GM20000 (cell line): ENCODE results near the gene MTREX.

Source experiments
- DNase-seq: peaks from one replicate; pipeline ENCODE4 v3.0.0; 2012; ENCODE audit warnings: low spot score
- TF ChIP-seq, protein P1 (sequence below): IDR thresholded peaks from 2 replicates; pipeline ENCODE4 v1.5.1; 2012; ENCODE audit warnings: mild to moderate bottlenecking, control low read depth; ENCODE audit errors: extremely low read depth, missing control alignments

MTREX gene

GRCh38 chr5:55294935-55295334, 12.9 kb upstream of the MTREX start:
- DNase-seq: no peak
- TF ChIP-seq, protein P1, sequence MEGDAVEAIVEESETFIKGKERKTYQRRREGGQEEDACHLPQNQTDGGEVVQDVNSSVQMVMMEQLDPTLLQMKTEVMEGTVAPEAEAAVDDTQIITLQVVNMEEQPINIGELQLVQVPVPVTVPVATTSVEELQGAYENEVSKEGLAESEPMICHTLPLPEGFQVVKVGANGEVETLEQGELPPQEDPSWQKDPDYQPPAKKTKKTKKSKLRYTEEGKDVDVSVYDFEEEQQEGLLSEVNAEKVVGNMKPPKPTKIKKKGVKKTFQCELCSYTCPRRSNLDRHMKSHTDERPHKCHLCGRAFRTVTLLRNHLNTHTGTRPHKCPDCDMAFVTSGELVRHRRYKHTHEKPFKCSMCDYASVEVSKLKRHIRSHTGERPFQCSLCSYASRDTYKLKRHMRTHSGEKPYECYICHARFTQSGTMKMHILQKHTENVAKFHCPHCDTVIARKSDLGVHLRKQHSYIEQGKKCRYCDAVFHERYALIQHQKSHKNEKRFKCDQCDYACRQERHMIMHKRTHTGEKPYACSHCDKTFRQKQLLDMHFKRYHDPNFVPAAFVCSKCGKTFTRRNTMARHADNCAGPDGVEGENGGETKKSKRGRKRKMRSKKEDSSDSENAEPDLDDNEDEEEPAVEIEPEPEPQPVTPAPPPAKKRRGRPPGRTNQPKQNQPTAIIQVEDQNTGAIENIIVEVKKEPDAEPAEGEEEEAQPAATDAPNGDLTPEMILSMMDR: no peak

DNA sequence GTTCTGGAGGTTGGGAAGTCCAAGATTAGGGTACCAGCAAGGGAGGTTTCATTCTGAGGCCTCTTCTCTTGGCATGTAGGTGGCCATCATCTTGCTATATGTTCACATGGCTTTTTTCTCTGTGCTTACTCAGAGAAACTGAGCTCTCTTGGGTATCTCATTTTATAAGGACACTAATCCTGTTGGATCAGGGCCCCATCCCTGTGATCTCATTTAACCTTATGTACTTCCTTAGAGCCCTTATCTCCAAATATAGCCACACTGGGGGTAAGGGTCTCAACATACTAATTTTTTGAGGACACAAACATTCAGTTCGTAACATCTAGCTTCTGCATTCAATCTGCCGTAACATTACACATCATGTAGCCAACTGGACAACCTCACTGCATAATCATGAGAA, 6.9 kb upstream of the MTREX start:
- no peak for DNase-seq
- TF ChIP-seq, protein P1: no peak

- TF ChIP-seq, protein P1: no peak
Measured at GRCh38 chr5:55303238-55303690, 4.5 kb upstream of the MTREX start.

GRCh38 chr5:55304584-55304983, 3.2 kb upstream of the MTREX start:
- TF ChIP-seq, protein P1: no peak
- DNase-seq: no peak

More at GRCh38 chr5:55303238-55303690, 4.5 kb upstream of the MTREX start:
- DNase-seq: no peak

DNA sequence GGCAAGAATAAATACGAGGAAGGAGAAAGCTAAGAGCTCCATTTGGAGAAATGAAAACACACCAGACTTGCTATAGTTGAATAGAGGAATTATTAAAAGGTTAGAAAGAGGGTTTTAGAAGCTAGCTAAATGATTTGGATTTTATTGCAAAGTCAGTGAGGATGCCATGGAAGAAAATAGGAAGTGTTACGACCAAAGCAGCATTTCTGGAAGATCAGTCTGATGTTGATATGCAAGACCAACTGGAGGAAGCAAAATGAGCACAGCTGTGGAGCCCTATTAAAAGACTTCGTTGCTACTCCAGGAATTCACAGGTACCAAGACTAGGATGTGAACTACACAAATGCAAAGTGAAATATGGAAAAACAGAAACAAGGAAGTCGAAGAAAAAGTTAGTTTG, 2.4 kb upstream of the MTREX start:
- TF ChIP-seq, protein P1: no peak
- DNase-seq: no peak

GRCh38 chr5:55306641-55307382, 977 bp upstream of the MTREX start:
- DNase-seq: peak; percentile 25
- TF ChIP-seq, protein P1: no peak

GRCh38 chr5:55308254-55308836, 556 bp downstream of the MTREX start:
- peak; percentile 20 for DNase-seq
- TF ChIP-seq, protein P1: no peak
